ENCODE measurements around the gene C1orf210. TPM values are rescaled to one million over a fixed set of nuclear protein-coding genes. Genes with fewer than 3 reads are reported as not detected.
A peak's percentile ranks its signal among the peaks of the same experiment; 100 is the strongest.

The C1orf210 gene
- total and polyA plus RNA-seq, 2 of the 13 experiments (the other 11 are each of a cell fraction or from before 2014, with no cell fraction given) = 0.49 to 5.1 TPM

DNA sequence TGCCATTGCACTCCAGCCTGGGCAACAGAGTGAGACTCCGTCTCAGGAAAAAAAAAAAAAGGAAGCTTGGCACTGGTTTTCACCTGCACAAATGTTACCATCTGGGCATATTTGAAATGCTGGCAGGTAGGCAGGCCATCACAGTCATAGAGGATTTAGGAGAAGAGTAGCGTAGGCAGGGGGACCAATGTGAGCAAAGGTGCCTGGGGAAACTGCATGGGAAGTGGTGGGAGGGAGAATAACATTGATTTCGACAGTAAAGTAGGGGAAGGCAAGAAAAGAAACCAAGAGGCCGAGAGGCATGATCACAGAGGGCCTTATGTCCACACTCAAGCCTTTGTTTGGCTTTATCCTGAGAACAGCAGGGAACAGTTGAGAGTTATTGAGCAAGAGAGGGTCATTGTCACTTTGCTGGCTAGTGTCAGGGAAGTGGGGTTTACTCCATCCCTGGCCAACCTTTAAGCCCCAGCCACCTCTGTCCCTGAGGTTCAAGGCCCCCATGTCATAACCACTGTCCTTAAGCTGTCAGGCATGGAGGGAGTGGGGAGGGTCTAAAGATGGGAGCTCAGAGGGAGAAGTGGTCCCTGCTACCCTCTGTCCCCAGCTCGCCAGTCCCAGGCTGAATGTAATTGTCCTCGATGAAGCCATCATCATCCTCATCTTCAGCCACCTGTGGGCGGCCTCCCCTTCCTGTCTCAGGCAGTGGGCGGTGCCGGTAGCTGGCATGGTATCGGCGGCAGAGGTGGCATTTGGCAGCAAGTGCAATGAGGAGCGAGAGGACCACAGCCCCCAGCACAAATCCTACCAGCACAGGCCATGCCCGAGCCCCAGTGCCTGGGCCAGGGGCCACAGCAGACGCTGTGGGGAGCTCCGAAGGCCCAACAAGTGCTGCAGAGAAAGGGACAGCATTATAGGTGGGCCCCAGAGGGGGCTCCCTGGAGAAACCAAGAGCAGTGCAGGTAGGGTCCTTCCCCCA, 2.9 kb downstream of the C1orf210 start (continued):
- TF ChIP-seq ZNF121 (CRISPR knock-in tag; IDR thresholded peaks at IDR 0.05) = peak; percentile 53; the same call in 1 of the 2 replicates
- TF ChIP-seq RARA (CRISPR knock-in tag; IDR thresholded peaks at IDR 0.05) = peak; percentile 86
- no peak for TF ChIP-seq ZZZ3 (CRISPR knock-in tag; IDR thresholded peaks at IDR 0.05; ENCODE audit: borderline replicate concordance)
- no peak for TF ChIP-seq ZNF841 (CRISPR knock-in tag; IDR thresholded peaks at IDR 0.05; ENCODE audit: borderline replicate concordance)
- TF ChIP-seq SMAD1 (CRISPR knock-in tag; IDR thresholded peaks at IDR 0.05; ENCODE audit: borderline replicate concordance, low read depth) = no peak
- TF ChIP-seq, protein P1, sequence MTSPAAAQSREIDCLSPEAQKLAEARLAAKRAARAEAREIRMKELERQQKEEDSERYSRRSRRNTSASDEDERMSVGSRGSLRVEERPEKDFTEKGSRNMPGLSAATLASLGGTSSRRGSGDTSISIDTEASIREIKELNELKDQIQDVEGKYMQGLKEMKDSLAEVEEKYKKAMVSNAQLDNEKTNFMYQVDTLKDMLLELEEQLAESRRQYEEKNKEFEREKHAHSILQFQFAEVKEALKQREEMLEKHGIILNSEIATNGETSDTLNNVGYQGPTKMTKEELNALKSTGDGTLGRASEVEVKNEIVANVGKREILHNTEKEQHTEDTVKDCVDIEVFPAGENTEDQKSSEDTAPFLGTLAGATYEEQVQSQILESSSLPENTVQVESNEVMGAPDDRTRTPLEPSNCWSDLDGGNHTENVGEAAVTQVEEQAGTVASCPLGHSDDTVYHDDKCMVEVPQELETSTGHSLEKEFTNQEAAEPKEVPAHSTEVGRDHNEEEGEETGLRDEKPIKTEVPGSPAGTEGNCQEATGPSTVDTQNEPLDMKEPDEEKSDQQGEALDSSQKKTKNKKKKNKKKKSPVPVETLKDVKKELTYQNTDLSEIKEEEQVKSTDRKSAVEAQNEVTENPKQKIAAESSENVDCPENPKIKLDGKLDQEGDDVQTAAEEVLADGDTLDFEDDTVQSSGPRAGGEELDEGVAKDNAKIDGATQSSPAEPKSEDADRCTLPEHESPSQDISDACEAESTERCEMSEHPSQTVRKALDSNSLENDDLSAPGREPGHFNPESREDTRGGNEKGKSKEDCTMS (CRISPR knock-in tag; conservative IDR thresholded peaks at IDR 0.05) = no peak
- peak; percentile 83 for TF ChIP-seq NR2F6 (IDR thresholded peaks at IDR 0.05)
- peak; percentile 90 for TF ChIP-seq NR2F6 (CRISPR knock-in tag; IDR thresholded peaks at IDR 0.05)
- TF ChIP-seq MED13 (CRISPR knock-in tag; IDR thresholded peaks at IDR 0.05) = 0 out of 2 replicates have a peak, but pooled peaks have one; percentile 29
- TF ChIP-seq MED1 (CRISPR knock-in tag; IDR thresholded peaks at IDR 0.05) = peak; percentile 55; the same call in 1 of the 2 replicates
- TF ChIP-seq ZNF605 (CRISPR knock-in tag; IDR thresholded peaks at IDR 0.05) = no peak
- TF ChIP-seq KLF6 (CRISPR knock-in tag; IDR thresholded peaks at IDR 0.05) = peak; percentile 63; the same call in 1 of the 2 replicates
- no peak for TF ChIP-seq BRD4 (CRISPR knock-in tag; IDR thresholded peaks at IDR 0.05)
- no peak for TF ChIP-seq CREB3 (CRISPR knock-in tag; IDR thresholded peaks at IDR 0.05)
- no peak for TF ChIP-seq KMT2A (CRISPR knock-in tag; IDR thresholded peaks at IDR 0.05)
- TF ChIP-seq MAX (IDR thresholded peaks at IDR 0.05) = peak; percentile 69
- peak; percentile 44 for TF ChIP-seq SKI (IDR thresholded peaks at IDR 0.05; ENCODE audit: partially characterized antibody)
- TF ChIP-seq ZNF510 (CRISPR knock-in tag; IDR thresholded peaks at IDR 0.05; ENCODE audit: low read depth) = no peak
- TF ChIP-seq ZNF317 (CRISPR knock-in tag; IDR thresholded peaks at IDR 0.05) = 0 out of 2 replicates have a peak, but pooled peaks have one; percentile 63
- TF ChIP-seq, protein P2, sequence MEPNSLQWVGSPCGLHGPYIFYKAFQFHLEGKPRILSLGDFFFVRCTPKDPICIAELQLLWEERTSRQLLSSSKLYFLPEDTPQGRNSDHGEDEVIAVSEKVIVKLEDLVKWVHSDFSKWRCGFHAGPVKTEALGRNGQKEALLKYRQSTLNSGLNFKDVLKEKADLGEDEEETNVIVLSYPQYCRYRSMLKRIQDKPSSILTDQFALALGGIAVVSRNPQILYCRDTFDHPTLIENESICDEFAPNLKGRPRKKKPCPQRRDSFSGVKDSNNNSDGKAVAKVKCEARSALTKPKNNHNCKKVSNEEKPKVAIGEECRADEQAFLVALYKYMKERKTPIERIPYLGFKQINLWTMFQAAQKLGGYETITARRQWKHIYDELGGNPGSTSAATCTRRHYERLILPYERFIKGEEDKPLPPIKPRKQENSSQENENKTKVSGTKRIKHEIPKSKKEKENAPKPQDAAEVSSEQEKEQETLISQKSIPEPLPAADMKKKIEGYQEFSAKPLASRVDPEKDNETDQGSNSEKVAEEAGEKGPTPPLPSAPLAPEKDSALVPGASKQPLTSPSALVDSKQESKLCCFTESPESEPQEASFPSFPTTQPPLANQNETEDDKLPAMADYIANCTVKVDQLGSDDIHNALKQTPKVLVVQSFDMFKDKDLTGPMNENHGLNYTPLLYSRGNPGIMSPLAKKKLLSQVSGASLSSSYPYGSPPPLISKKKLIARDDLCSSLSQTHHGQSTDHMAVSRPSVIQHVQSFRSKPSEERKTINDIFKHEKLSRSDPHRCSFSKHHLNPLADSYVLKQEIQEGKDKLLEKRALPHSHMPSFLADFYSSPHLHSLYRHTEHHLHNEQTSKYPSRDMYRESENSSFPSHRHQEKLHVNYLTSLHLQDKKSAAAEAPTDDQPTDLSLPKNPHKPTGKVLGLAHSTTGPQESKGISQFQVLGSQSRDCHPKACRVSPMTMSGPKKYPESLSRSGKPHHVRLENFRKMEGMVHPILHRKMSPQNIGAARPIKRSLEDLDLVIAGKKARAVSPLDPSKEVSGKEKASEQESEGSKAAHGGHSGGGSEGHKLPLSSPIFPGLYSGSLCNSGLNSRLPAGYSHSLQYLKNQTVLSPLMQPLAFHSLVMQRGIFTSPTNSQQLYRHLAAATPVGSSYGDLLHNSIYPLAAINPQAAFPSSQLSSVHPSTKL (CRISPR knock-in tag; IDR thresholded peaks at IDR 0.05) = peak; percentile 87
- TF ChIP-seq ZNF282 (IDR thresholded peaks at IDR 0.05; ENCODE audit: partially characterized antibody) = no peak
- TF ChIP-seq ASH2L (IDR thresholded peaks at IDR 0.05; ENCODE audit: insufficient read length, low read depth, low read length) = no peak
- TF ChIP-seq FOSL2 (CRISPR knock-in tag; IDR thresholded peaks at IDR 0.05) = peak; percentile 66
- TF ChIP-seq NFRKB (IDR thresholded peaks at IDR 0.05) = no peak
